HCT116 (cell line): ENCODE data around the gene IFNL3.

Source experiments
- CEBPB ChIP-seq: IDR thresholded peaks from 2 replicates; pipeline ENCODE4 v1.6.1; 2012; ENCODE audit warnings: low read depth
- CTCF ChIP-seq, 3 experiments: fragments of 200-600 bp in 1 of 3; sonication (generic) in 1 of 3; IDR thresholded peaks in 2 of 3; conservative IDR thresholded peaks in 1 of 3; 2 replicates each; pipeline ENCODE4 v1.5.1; 2012 to 2017; ENCODE audit warnings: low read depth in 2 of 3, low read length in 2 of 3, antibody characterized with exemption in 1 of 3, borderline replicate concordance in 1 of 3, control low read depth in 1 of 3, mild to moderate bottlenecking in 1 of 3, mixed read lengths in 1 of 3, mixed run types in 1 of 3, moderate library complexity in 1 of 3; ENCODE audit not compliant: insufficient read depth in 1 of 3
- EGR1 ChIP-seq: IDR thresholded peaks from 2 replicates; pipeline ENCODE4 v1.6.1; 2012; ENCODE audit warnings: low read depth
- EZH2 ChIP-seq: fragments of 200-600 bp; sonication (generic); IDR thresholded peaks from 2 replicates; pipeline ENCODE4 v1.6.1; 2017; ENCODE audit warnings: antibody characterized with exemption, mixed run types
- EZH2phosphoT487 ChIP-seq: fragments of 200-600 bp; IDR thresholded peaks from 2 replicates; pipeline ENCODE4 v1.6.1; 2018; ENCODE audit warnings: antibody characterized with exemption, borderline replicate concordance
- FOSL1 ChIP-seq: IDR thresholded peaks from 2 replicates; pipeline ENCODE4 v1.6.1; 2012; ENCODE audit warnings: low read depth
- MAX ChIP-seq: IDR thresholded peaks from 2 replicates; pipeline ENCODE4 v1.6.1; 2012
- POLR2A ChIP-seq: IDR thresholded peaks from 2 replicates; pipeline ENCODE4 v1.7.0; 2011; ENCODE audit warnings: borderline replicate concordance; ENCODE audit not compliant: insufficient read depth, insufficient read length; ENCODE audit errors: extremely low read depth
- POLR2AphosphoS5 ChIP-seq: IDR thresholded peaks from 2 replicates; pipeline ENCODE4 v1.6.1; 2011; ENCODE audit warnings: mild to moderate bottlenecking, low read depth, low read length, moderate library complexity
- SIN3A ChIP-seq: IDR thresholded peaks from 2 replicates; pipeline ENCODE4 v1.6.1; 2012; ENCODE audit warnings: low read depth
- SP1 ChIP-seq: IDR thresholded peaks from 2 replicates; pipeline ENCODE4 v1.6.1; 2012; ENCODE audit warnings: low read depth
- YY1 ChIP-seq: IDR thresholded peaks from 2 replicates; pipeline ENCODE4 v1.6.1; 2011; ENCODE audit warnings: low read length, low read depth, moderate library complexity, mild to moderate bottlenecking; ENCODE audit not compliant: insufficient replicate concordance; ENCODE audit errors: extremely low read depth

- TF ChIP-seq CTCF (IDR thresholded peaks at IDR 0.05 in 2 of 3, conservative IDR thresholded peaks at IDR 0.05 in 1 of 3; ENCODE audit: borderline replicate concordance in 1 of 3, insufficient read depth in 1 of 3, low read depth in 2 of 3, low read length in 2 of 3) (no peak), MAX (no peak), POLR2A (no peak), SP1 (no peak), EZH2phosphoT487 (no peak), CEBPB (no peak), EZH2 (no peak), YY1 (no peak), FOSL1 (no peak), SIN3A (no peak), EGR1 (no peak), POLR2AphosphoS5 (no peak)
Measured at GRCh38 chr19:39284032-39284431, 39.2 kb upstream of the IFNL3 start.
